NCI-H345 treated with DMSO at 0.1 percent for 48 hours (cell line): Measurements from ENCODE around the gene ADAMTSL1.

ENCODE experiments used
- DNase-seq: peaks from one replicate; lab custom pipeline; 2025; ENCODE audit not compliant: unreplicated experiment; lab: John Stamatoyannopoulos, UW

ADAMTSL1 gene

DNA sequence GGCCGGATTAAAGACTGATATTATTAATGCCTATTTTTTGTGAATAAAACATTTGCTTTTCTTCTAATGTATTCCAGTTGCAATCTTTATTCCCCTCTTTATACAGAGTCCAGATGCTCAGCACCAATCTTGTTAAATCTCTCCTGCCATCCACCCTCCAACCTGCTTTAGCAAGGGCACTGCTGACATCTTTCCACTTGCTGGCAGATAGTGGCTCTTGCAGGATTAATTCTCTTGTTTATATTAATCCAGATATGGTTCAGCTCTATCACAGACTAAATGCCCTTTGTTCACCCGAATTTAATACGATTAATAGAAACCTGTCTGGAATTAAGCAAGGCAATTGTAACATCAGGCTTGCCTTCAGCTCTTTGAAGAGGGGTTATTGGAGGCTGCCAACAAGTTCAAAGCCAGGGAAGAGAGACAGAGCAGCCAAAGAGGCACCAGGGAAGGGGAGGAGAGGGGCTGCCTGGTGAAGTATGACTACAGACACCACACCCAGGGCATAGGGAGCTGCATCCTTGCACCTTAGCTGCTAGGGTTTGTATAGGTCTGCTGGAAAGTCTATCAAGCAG lies 322.8 kb downstream of the ADAMTSL1 start:
- no peak for DNase-seq

DNA sequence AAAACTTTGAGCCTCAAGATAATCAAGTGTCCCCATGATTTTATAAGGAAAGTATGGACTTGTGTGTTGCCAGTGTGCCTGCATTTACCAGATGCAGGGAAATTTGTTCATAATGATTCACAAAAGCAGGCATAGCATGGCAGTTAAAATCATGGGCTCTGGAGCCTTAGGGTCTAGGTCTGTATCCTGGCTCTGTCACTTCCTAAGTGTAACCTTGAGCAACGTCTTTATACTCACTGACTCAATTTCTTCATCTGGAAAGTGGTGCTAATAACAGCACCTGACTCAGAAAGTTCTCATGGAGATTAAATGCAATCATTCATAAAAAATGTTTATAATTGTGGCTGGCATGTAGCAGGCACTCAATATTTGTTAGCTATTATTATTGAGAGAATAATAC lies 324.2 kb downstream of the ADAMTSL1 start:
- no peak for DNase-seq

DNA sequence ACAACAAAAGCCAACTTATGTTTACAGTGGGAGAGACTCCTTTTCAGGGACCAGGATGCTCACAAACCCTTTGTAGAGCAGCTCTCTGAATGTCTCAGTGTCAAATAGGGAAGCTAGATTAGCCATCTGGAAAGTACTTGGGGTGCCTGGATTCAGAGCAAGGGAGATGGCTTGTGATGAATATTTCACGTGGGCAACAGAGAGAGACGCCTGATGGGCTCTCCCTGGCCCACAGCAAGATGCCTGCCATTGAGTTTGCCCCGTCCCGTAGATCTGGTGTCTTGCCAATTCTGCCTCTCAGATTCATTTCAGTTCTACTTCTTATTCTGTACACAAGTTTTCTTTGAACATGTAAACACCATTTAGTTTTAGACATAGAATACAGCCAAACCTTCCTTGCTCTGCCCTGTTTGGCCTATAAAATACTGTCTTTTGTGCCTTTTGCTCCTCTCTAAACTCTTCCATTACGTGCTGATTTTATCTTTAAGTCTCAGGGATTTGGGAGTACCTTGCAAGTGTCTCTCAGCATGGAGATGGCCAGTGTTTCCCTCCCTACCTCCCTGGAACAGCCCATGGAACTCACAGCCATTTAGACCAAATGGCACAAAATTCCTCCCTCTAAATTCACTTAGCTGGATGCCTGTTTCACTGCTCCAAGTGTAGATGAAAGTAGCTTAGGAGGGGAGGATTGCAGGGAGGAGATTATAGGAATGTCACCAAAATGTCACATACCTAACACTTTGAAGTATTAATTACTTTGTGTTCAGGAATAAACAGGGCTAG lies 324.7 kb downstream of the ADAMTSL1 start:
- DNase-seq = no peak

GRCh38 chr9:18799428-18799827 lies 325.5 kb downstream of the ADAMTSL1 start:
- DNase-seq = no peak

- DNase-seq = no peak
Measured at GRCh38 chr9:18800579-18800978, 326.6 kb downstream of the ADAMTSL1 start.

DNA sequence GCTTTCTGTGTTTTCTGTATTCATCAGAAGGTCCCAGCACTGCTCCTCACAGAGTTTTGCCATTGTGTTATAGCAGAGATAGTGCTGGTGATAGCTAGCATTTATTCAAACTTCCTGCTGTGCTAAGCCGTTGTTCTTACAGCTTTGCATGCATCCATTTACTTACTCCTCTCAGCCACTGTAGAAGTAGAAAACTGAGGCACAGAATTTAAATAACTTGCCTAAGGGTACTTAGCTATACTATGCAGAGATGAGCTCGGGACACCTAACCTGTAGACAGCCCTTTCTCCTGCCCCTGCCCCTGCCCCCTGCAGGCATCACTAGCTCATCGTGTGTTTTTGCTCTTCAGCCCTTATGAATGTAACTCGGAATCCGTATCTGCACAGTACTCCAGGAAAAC lies 331.4 kb downstream of the ADAMTSL1 start:
- no peak for DNase-seq

DNA sequence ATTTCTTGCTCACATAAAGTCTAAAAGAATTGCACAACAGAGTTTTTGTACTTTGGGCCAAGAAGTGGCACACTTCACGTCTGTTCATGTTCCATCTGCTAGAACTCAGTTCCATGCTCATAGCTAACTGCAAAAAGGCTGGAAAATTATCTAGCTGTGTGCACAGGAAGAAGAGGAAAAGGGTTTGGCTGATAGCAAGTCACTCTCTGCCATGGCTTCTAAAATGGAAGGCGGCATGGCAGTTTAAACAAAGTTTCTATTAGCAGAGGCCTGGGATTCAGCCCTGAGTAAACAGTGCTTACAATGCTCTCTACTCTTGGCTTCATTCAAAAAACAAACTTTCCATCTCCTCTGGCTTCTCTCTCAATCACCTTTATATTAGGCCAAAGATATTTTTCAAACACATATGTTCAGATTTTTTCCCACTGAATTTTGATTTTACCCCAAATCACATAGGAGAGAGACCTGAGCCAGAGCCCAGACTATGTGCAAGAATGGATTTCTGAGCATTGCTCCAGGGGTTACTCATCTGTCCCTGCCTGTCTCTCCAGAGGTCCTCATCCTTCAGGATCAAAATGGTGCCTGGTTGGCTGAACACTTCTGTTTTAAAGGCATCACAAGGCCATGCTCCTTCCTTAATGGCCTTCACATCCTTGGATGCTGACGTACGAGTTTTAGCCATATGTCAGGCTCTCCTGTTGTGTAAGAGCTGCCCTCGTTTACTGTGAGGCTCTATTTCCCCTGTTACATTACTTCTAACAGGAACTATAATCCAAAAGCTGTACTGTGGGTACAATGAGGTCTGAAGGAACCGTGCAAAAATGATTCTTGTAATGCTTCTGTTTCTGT lies 332.5 kb downstream of the ADAMTSL1 start:
- no peak for DNase-seq

DNA sequence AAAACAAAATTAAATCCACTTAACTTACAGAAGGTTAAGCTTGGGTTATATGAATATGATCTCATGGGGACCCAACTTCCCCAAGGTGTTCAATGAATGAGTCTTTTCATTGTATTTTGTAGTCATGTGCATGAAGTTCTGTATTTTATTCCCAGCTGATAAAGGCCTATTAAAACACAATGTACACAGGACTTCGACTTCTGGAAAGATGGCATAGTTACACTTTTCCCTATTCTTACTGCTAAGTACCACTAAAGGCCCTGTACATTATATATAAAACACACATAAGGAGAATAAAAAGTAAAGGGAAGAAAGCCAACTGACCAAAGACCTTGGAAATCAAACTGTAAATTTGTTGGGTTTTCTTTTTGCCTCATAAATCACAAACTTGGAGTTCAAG lies 336.6 kb downstream of the ADAMTSL1 start:
- DNase-seq = no peak

DNA sequence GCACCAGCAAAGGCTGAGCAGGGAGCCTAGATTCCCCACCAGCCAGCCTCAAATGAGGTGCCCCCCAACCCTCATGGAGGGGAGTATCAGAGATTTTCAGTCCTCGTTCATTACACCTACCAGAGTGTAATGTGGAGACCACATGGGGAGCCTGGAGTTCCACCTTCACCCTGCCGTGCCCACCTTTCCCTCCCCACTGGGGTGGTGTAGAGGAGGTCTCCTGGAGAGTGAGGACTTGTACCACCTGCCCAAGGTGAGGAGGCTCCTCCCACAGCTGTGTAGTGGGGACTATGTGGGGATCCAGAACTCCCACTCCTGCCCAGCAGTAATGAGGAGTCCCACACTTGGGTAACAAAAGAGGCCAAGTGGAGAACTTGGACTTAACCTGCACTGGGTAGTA lies 337.2 kb downstream of the ADAMTSL1 start:
- no peak for DNase-seq

DNA sequence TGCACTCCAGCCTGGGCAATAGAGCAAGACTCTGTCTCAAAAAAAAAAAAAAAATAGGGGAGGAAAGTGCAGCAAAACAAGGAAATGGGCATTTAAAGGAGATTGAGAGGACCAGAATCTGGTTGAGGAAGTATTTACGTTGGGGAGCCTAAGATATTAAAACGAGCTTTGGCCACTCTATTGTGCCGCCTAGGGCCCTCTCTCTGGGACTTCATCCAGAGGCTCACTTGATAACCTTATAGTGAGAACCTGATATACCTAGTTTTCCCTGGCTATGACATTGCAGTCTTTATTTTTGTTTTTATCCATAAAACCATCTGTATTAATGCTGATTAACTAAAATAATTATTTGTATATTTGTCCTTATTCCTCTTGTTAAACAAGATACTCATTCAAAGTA lies 345.5 kb downstream of the ADAMTSL1 start:
- DNase-seq = no peak

DNA sequence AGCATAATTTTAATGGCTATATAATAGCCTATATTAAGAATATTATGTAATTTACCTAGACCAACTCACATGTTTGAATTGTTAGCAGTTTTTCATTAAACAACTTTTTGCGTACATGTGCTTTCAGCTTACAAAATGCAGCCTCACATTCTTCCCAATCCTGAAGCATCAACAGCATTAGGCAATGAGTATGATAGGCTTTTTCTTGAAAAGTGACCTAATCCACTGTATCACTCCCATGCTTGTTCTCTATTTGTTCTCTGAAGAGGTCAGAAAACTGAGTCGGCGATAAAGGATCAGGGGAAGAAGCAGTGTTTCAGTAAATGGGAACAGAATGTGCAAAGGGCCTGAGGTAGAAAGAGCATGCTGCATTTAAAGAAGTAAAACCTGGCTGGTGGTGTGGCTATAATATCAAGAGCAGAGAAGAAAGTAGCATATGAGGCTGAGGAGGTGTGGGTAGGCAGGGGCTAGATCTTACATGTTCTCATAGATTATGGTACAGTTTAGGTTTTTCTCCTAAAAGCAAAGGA lies 346.7 kb downstream of the ADAMTSL1 start:
- DNase-seq = no peak

DNA sequence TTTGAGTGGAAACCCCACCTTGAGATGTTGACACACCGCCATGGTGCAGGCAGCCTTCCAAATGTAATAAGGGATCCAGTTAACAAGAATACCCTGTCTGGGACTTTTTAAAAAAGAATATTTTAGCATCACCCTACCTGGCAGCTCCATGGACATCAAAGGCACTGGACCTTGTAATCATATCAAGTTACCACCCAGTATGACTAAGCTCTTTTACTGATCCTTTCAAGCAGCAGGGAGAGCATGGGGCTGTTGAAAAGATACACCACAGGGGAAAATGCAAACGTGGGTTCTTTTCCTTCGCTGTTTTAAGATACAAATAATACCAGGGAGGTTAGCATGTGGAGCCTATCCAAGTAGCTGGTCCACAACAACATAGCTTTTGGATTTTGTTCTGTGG lies 347.8 kb downstream of the ADAMTSL1 start:
- DNase-seq = peak; percentile 32

GRCh38 chr9:18822850-18823249 lies 348.9 kb downstream of the ADAMTSL1 start:
- no peak for DNase-seq

DNA sequence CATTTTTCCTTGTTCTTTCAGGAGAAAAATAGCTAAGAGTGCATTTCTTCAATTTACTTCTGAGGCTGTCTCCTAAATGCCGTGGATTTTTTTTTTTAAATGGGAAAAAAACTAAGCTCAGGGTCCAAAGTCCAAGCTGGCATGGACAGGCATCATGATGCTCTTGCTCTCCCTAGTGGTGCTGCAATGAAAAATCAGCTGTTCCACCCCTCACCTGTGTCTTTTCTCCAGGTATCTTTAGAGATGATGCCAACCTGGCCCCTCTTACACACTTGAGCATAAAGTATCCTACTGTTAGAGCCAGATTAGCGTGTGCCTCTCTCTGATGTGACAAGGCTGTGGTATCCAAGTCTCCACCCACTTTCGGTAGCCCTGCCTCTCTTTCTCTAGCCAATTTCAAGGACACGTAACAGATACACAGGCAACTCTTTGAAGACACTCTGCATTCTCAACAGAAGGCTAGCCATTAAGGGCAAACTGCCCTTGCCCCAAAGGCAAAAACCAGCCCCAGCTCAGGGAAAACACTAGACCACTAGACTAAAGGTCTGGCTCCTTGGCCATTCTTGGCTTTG lies 350.2 kb downstream of the ADAMTSL1 start:
- no peak for DNase-seq

- DNase-seq = no peak
Measured at GRCh38 chr9:18825656-18826170, 351.8 kb downstream of the ADAMTSL1 start.

DNA sequence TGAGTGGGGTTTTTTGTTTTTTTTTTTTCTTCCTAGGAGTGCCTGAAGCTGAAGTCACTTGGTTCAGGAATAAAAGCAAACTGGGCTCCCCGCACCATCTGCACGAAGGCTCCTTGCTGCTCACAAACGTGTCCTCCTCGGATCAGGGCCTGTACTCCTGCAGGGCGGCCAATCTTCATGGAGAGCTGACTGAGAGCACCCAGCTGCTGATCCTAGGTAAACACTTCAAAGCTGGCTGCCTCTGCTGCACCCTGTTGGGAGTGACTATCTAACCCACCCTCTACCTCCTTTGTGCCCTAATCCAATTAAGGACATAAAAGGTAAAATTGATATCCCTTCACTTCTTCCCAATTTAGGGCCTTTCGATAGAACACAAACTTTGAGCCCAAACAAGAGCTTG lies 352.3 kb downstream of the ADAMTSL1 start:
- DNase-seq = peak; percentile 81

DNA sequence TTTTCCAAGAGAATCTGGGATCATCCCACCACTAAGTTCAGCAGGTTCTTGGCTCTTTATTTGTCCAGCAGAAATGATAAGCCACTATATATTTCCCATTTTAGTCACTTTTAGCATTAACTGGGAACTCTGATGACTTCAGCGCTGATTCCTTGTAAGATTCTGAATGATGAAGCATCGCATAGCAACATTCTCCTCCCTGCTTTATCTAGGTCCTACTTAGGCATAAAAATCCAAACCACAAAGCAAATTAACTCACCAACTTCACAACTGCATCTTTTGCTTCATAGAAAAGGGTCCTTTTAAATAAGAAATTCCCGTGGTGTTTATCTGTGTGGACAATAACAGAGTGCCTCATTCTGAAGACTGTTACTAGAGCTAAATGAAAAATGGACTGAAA lies 355.1 kb downstream of the ADAMTSL1 start:
- DNase-seq = no peak

DNA sequence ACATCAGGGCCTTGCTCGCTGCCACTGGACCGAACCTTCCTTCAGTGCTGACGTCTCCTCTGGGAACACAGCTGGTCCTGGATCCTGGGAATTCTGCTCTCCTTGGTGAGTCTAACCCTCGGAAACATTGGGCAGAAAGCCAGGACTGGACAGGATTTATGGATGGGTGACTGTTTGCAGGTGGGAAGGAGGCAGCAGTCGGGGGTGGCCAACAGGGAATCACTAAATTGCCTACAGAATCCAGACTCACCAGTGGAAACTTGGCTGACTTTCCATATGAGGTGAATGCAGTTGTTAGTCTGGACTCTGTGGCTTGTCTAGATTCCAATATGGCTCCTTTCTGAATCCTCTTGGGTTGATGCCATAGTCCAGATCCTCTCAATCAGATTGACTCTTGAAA lies 355.9 kb downstream of the ADAMTSL1 start:
- DNase-seq = no peak

GRCh38 chr9:18834740-18835361 lies 360.9 kb downstream of the ADAMTSL1 start:
- DNase-seq = no peak

- no peak for DNase-seq
Measured at GRCh38 chr9:18837402-18837801, 363.4 kb downstream of the ADAMTSL1 start.
